Measurements from ENCODE around the gene GMDS. TPM values are rescaled to one million over a fixed set of nuclear protein-coding genes. Genes with fewer than 3 reads are reported as not detected.

The GMDS gene
- total RNA-seq, 2 experiments from 2014 or later = 13.9 to 16.4 TPM

DNA sequence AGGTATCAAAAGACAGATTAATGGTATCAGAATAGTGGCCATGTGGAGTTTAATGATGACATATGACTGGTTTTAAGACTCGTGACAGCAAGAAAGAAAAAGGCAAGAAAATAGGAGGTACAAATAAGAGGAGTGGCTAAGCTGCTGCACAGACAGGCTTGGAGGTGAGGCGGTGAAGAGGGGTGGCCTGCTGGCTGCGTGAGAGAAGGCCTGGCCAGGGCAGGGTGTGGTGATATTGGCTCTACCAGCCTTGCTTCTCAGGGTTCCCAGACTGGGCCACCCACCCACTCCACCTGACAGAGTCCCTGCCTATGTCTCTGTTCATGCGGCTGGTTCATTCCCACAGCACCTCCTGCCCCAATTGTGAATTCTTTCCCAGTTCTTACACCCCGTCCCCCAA, 529.0 kb downstream of the GMDS start:
- Histone ChIP-seq H3K27me3 (ENCODE audit: control insufficient read depth in 1 of 2, insufficient read depth in 2 of 2, low read length in 2 of 2) (no peaks in the 10 kb centered on the region), H3K36me3 (ENCODE audit: insufficient read depth, low read length) (no peaks in the 10 kb centered on the region), H3K27ac (ENCODE audit: low read depth in 1 of 2, low read length in 2 of 2) (no peak overlapping the region), H3K9me3 (ENCODE audit: control insufficient read depth in 1 of 2, insufficient read depth in 1 of 2, low read length in 2 of 2) (no peaks in the 10 kb centered on the region), H3K4me3 (ENCODE audit: low read length) (no peak overlapping the region), H3K4me1 (ENCODE audit: insufficient read depth, low read length) (no peaks in the 10 kb centered on the region)
- no peaks in the 10 kb centered on the region for H3K9me3 Mint-ChIP-seq
- intact Hi-C loops (cut with DNase I, micrococcal nuclease) = no loop called here
- no peak overlapping the region for H3K27ac Mint-ChIP-seq
- no peaks in the 10 kb centered on the region for H3K27me3 Mint-ChIP-seq
- ATAC-seq (ENCODE audit: poor library complexity) (no peak), DNase-seq (no peak)
- no peak overlapping the region for H3K4me3 Mint-ChIP-seq
- ChIA-PET CTCF (no interaction called here), POLR2A (no interaction called here)
- no peaks in the 10 kb centered on the region for H3K36me3 Mint-ChIP-seq (ENCODE audit: low read depth)
- H3K4me1 Mint-ChIP-seq (ENCODE audit: low read depth) = no peaks in the 10 kb centered on the region
- TF ChIP-seq, protein P1, sequence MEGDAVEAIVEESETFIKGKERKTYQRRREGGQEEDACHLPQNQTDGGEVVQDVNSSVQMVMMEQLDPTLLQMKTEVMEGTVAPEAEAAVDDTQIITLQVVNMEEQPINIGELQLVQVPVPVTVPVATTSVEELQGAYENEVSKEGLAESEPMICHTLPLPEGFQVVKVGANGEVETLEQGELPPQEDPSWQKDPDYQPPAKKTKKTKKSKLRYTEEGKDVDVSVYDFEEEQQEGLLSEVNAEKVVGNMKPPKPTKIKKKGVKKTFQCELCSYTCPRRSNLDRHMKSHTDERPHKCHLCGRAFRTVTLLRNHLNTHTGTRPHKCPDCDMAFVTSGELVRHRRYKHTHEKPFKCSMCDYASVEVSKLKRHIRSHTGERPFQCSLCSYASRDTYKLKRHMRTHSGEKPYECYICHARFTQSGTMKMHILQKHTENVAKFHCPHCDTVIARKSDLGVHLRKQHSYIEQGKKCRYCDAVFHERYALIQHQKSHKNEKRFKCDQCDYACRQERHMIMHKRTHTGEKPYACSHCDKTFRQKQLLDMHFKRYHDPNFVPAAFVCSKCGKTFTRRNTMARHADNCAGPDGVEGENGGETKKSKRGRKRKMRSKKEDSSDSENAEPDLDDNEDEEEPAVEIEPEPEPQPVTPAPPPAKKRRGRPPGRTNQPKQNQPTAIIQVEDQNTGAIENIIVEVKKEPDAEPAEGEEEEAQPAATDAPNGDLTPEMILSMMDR (IDR thresholded peaks at IDR 0.05) = no peak

DNA sequence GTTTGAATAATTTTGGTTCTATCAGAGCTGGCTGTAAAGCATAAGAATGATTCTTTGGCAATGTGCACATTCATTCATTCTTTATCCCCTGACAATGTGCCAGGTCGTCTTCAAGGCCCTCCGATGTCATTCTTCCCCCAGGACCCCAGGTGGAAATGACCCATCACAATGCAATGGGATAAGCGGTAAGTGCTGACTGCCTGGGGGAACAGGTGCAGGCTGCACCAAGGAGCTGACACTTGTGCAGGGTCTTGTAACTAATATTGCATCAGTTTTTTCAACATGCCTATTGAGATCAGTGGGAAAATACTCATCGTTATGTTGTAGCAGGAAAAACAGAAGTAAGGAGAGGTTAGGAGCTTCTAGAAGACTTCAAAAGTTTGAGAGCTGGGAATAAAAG, 530.1 kb downstream of the GMDS start:
- no peak overlapping the region for H3K4me3 ChIP-seq (ENCODE audit: low read length)
- no peaks in the 10 kb centered on the region for H3K27me3 ChIP-seq (ENCODE audit: control insufficient read depth in 1 of 2, insufficient read depth in 2 of 2, low read length in 2 of 2)
- H3K4me1 ChIP-seq (ENCODE audit: insufficient read depth, low read length) = no peaks in the 10 kb centered on the region
- TF ChIP-seq, protein P1 (IDR thresholded peaks at IDR 0.05) = no peak
- H3K36me3 Mint-ChIP-seq (ENCODE audit: low read depth) = no peaks in the 10 kb centered on the region
- POLR2A ChIA-PET = no interaction called here
- no peaks in the 10 kb centered on the region for H3K36me3 ChIP-seq (ENCODE audit: insufficient read depth, low read length)
- ATAC-seq (ENCODE audit: poor library complexity) = no peak
- no peak overlapping the region for H3K27ac Mint-ChIP-seq
- H3K27ac ChIP-seq (ENCODE audit: low read depth in 1 of 2, low read length in 2 of 2) = no peak overlapping the region
- CTCF ChIA-PET = no interaction called here
- no peaks in the 10 kb centered on the region for H3K4me1 Mint-ChIP-seq (ENCODE audit: low read depth)
- no peaks in the 10 kb centered on the region for H3K9me3 ChIP-seq (ENCODE audit: control insufficient read depth in 1 of 2, insufficient read depth in 1 of 2, low read length in 2 of 2)
- H3K4me3 Mint-ChIP-seq = no peak overlapping the region
- no peaks in the 10 kb centered on the region for H3K27me3 Mint-ChIP-seq
- H3K9me3 Mint-ChIP-seq = no peaks in the 10 kb centered on the region
- no peak for DNase-seq
- intact Hi-C loops (cut with DNase I, micrococcal nuclease) = no loop called here

DNA sequence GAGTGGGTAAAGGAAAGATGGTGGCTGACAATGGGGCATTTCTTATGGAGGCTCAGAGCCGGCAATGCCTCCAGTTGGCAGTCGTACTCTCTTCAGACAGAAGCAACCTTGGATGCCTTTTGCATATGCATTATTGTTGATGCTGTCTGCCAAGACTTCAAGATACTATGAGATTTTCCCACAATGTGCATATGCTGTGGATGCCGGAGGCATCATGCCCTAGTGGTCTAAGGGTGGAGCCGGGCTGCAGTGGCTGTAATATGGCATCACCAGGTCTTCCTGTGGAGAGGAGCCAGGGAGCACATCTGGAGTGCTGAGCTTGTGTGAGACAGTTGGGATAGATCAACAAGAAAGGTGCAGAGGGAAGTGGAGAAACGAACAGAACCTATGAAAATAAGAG, 530.8 kb downstream of the GMDS start:
- Histone ChIP-seq H3K4me3 (ENCODE audit: low read length) (no peak overlapping the region), H3K36me3 (ENCODE audit: insufficient read depth, low read length) (no peaks in the 10 kb centered on the region), H3K27ac (ENCODE audit: low read depth in 1 of 2, low read length in 2 of 2) (no peak overlapping the region), H3K4me1 (ENCODE audit: insufficient read depth, low read length) (no peaks in the 10 kb centered on the region), H3K27me3 (ENCODE audit: control insufficient read depth in 1 of 2, insufficient read depth in 2 of 2, low read length in 2 of 2) (no peaks in the 10 kb centered on the region), H3K9me3 (ENCODE audit: control insufficient read depth in 1 of 2, insufficient read depth in 1 of 2, low read length in 2 of 2) (no peaks in the 10 kb centered on the region)
- H3K4me1 Mint-ChIP-seq (ENCODE audit: low read depth) = no peaks in the 10 kb centered on the region
- H3K4me3 Mint-ChIP-seq = no peak overlapping the region
- no peaks in the 10 kb centered on the region for H3K9me3 Mint-ChIP-seq
- intact Hi-C loops (cut with DNase I, micrococcal nuclease) = no loop called here
- TF ChIP-seq, protein P1 (IDR thresholded peaks at IDR 0.05) = no peak
- no peak for DNase-seq
- H3K36me3 Mint-ChIP-seq (ENCODE audit: low read depth) = no peaks in the 10 kb centered on the region
- CTCF ChIA-PET = no interaction called here
- no peak overlapping the region for H3K27ac Mint-ChIP-seq
- POLR2A ChIA-PET = no interaction called here
- ATAC-seq (ENCODE audit: poor library complexity) = no peak
- no peaks in the 10 kb centered on the region for H3K27me3 Mint-ChIP-seq

Measured in CD4-positive, alpha-beta T cell (primary cell).